H9 (cell line): ENCODE measurements around the gene TEX264. TPM values are rescaled to one million over a fixed set of nuclear protein-coding genes. Genes with fewer than 3 reads are reported as not detected.
A peak's percentile ranks its signal among the peaks of the same experiment; 100 is the strongest.

Experiments
- DNase-seq: peaks from one replicate; pipeline ENCODE4 v3.0.0-alpha.2; 2017
- H2AFZ ChIP-seq: one replicate; pipeline ENCODE4 v1.6.1; 2013; ENCODE audit warnings: mild to moderate bottlenecking, low read length, control low read depth, moderate library complexity
- H2AK5ac ChIP-seq: 2 replicates; pipeline ENCODE4 v1.6.1; 2013; ENCODE audit warnings: low read length, control low read depth, mixed read lengths; ENCODE audit not compliant: insufficient read length
- H2BK120ac ChIP-seq: one replicate; pipeline ENCODE4 v1.6.1; 2013; ENCODE audit warnings: low read depth, mild to moderate bottlenecking, low read length, control low read depth, inconsistent platforms; ENCODE audit not compliant: poor library complexity, severe bottlenecking
- H2BK12ac ChIP-seq: 2 replicates; pipeline ENCODE4 v1.6.1; 2013; ENCODE audit warnings: low read length, control low read depth, mixed read lengths, low read depth; ENCODE audit not compliant: insufficient read length
- H2BK15ac ChIP-seq: 2 replicates; pipeline ENCODE4 v1.6.1; 2013; ENCODE audit warnings: low read depth, low read length, control low read depth
- H2BK20ac ChIP-seq: one replicate; pipeline ENCODE4 v1.6.1; 2013; ENCODE audit warnings: low read depth, mild to moderate bottlenecking, low read length, control low read depth, inconsistent platforms; ENCODE audit not compliant: poor library complexity, severe bottlenecking
- H2BK5ac ChIP-seq: 2 replicates; pipeline ENCODE4 v1.6.1; 2013; ENCODE audit warnings: low read length, control low read depth, mixed read lengths; ENCODE audit not compliant: insufficient read length
- H3K14ac ChIP-seq: 2 replicates; pipeline ENCODE4 v1.6.1; 2013; ENCODE audit warnings: low read length, control low read depth; ENCODE audit not compliant: insufficient read depth
- H3K18ac ChIP-seq: 2 replicates; pipeline ENCODE4 v1.6.1; 2013; ENCODE audit warnings: low read depth, mild to moderate bottlenecking, mixed read lengths, low read length, control low read depth; ENCODE audit not compliant: insufficient read length
- H3K23ac ChIP-seq: 2 replicates; pipeline ENCODE4 v1.6.1; 2013; ENCODE audit warnings: low read length, control low read depth, mixed read lengths, low read depth; ENCODE audit not compliant: insufficient read length
- H3K23me2 ChIP-seq: 2 replicates; pipeline ENCODE4 v1.6.1; 2013; ENCODE audit warnings: low read depth, mild to moderate bottlenecking, mixed read lengths, low read length, control low read depth; ENCODE audit not compliant: insufficient read length, poor library complexity, severe bottlenecking
- H3K27ac ChIP-seq: 2 replicates; pipeline ENCODE4 v1.5.1; 2013; ENCODE audit warnings: low read length, control low read depth, mixed read lengths, low read depth; ENCODE audit not compliant: insufficient read length
- H3K27me3 ChIP-seq: 2 replicates; pipeline ENCODE4 v1.6.1; 2013; ENCODE audit warnings: low read length, control low read depth, inconsistent platforms; ENCODE audit not compliant: insufficient read depth
- H3K4ac ChIP-seq: 2 replicates; pipeline ENCODE4 v1.6.1; 2013; ENCODE audit warnings: low read depth, mild to moderate bottlenecking, control low read depth, inconsistent platforms, low read length, moderate library complexity
- H3K4me1 ChIP-seq: 2 replicates; pipeline ENCODE4 v1.6.1; 2013; ENCODE audit warnings: low read length, control low read depth, inconsistent platforms; ENCODE audit not compliant: insufficient read depth
- H3K4me2 ChIP-seq: 2 replicates; pipeline ENCODE4 v1.6.1; 2013; ENCODE audit warnings: low read length, control low read depth, mixed read lengths; ENCODE audit not compliant: insufficient read length, insufficient read depth
- H3K56ac ChIP-seq: 2 replicates; pipeline ENCODE4 v1.6.1; 2013; ENCODE audit warnings: low read depth, mild to moderate bottlenecking, mixed read lengths, low read length, control low read depth; ENCODE audit not compliant: insufficient read length
- H3K79me1 ChIP-seq: 2 replicates; pipeline ENCODE4 v1.6.1; 2013; ENCODE audit warnings: low read depth, mild to moderate bottlenecking, moderate library complexity, low read length, control low read depth, inconsistent platforms; ENCODE audit not compliant: insufficient read depth, poor library complexity, severe bottlenecking
- H3K79me2 ChIP-seq: 2 replicates; pipeline ENCODE4 v1.6.1; 2013; ENCODE audit warnings: low read length, control low read depth, inconsistent platforms; ENCODE audit not compliant: insufficient read depth
- H3K9ac ChIP-seq: 2 replicates; pipeline ENCODE4 v1.6.1; 2013; ENCODE audit warnings: low read length, control low read depth, mixed read lengths; ENCODE audit not compliant: insufficient read length; ENCODE audit errors: extremely low read depth
- H3K9me3 ChIP-seq: one replicate; pipeline ENCODE4 v1.6.1; 2013; ENCODE audit warnings: low read depth, low read length, inconsistent platforms; ENCODE audit not compliant: control insufficient read depth
- H3T11ph ChIP-seq: one replicate; pipeline ENCODE4 v1.6.1; 2013; ENCODE audit warnings: mild to moderate bottlenecking, low read length, control low read depth, inconsistent platforms
- H4K20me1 ChIP-seq: one replicate; pipeline ENCODE4 v1.6.1; 2013; ENCODE audit not compliant: control insufficient read depth, insufficient read length, insufficient read depth
- H4K5ac ChIP-seq: 2 replicates; pipeline ENCODE4 v1.6.1; 2013; ENCODE audit warnings: low read depth, mild to moderate bottlenecking, mixed read lengths, low read length, control low read depth; ENCODE audit not compliant: insufficient read length
- H4K8ac ChIP-seq: replicated peaks from 2 replicates; pipeline ENCODE4 v1.6.1; 2013; ENCODE audit warnings: low read length, control low read depth, mixed read lengths, low read depth; ENCODE audit not compliant: insufficient read length
- H4K91ac ChIP-seq: 2 replicates; pipeline ENCODE4 v1.6.1; 2013; ENCODE audit warnings: low read depth, mild to moderate bottlenecking, moderate library complexity, mixed read lengths, low read length, control low read depth; ENCODE audit not compliant: insufficient read length
- H3K27ac Mint-ChIP-seq, 3 experiments: 2 replicates in 2 of 3; 3 replicates in 1 of 3; pipeline ENCODE4 v1.8.0; 2020 to 2021; ENCODE audit warnings: mixed read lengths in 3 of 3, mild to moderate bottlenecking in 1 of 3, moderate library complexity in 1 of 3
- H3K27me3 Mint-ChIP-seq: 2 replicates; pipeline ENCODE4 v1.8.0; 2021; ENCODE audit warnings: low read depth, mild to moderate bottlenecking, moderate library complexity, mixed read lengths
- H3K36me3 Mint-ChIP-seq, 3 experiments: 2 replicates in 2 of 3; 3 replicates in 1 of 3; pipeline ENCODE4 v1.8.0; 2020 to 2021; ENCODE audit warnings: low read depth in 3 of 3, mixed read lengths in 3 of 3; ENCODE audit not compliant: insufficient read depth in 1 of 3
- H3K4me1 Mint-ChIP-seq, 2 experiments: 2 replicates each; pipeline ENCODE4 v1.8.0; 2020; ENCODE audit warnings: mixed read lengths in 2 of 2
- H3K4me3 Mint-ChIP-seq, 2 experiments: 2 replicates in 1 of 2; 3 replicates in 1 of 2; pipeline ENCODE4 v1.8.0; 2020 to 2021; ENCODE audit warnings: mild to moderate bottlenecking in 2 of 2, mixed read lengths in 2 of 2, moderate library complexity in 1 of 2
- H3K9me3 Mint-ChIP-seq, 2 experiments: 2 replicates in 1 of 2; 3 replicates in 1 of 2; pipeline ENCODE4 v1.8.0; 2020; ENCODE audit warnings: mild to moderate bottlenecking in 2 of 2, mixed read lengths in 2 of 2, moderate library complexity in 1 of 2
- WGBS: extraction: QIAGEN DNeasy Blood & Tissue Kit; methylation state at CpG from one replicate; pipeline ENCODE4 v1.1.7; 2013; ENCODE audit warnings: missing lambda C conversion rate, low lambda C conversion rate, mixed read lengths; ENCODE audit not compliant: insufficient read length; ENCODE audit errors: extremely low coverage; 5-methylcytosine and 5-hydroxymethylcytosine counted together
- total RNA-seq: library from RNA; stranded (reverse); gene quantifications from 2 replicates; pipeline ENCODE4 v1.2.1, GENCODE V29; 2021
- TF ChIP-seq, protein P1 (sequence below): fragments of 200-600 bp; sonication (generic); conservative IDR thresholded peaks from 3 replicates; pipeline ENCODE4 v1.8.0; 2021; ENCODE audit warnings: antibody characterized with exemption, mild to moderate bottlenecking

TEX264 gene
- total RNA-seq, 1 experiment from 2014 or later: 17.3 TPM

DNA sequence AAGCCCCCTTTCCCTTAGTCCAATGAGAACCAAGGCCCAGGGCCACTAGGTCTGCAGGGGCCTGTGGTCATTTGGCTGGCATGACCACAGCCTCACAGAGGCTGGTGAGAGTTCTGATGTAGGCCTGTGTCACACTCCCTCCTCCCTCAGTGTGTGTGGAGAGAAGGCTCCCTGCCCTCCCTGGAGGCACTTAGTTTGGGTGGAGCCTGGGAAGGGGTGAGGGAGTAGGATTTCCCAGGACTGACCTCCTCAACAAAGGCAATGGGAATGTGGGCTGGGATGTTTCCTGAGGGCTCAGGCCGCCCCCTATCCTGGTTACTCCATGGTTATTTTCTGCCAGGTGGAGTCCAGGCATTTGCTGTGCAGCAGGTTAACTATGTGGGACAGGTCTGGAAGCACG is 7.6 kb downstream of the TEX264 start:
- Histone ChIP-seq H2BK20ac (no peak overlapping the region), H3K4me1 (no peaks in the 10 kb centered on the region; the same call in 1 of the 2 replicates), H3K18ac (no peak overlapping the region), H3K9me3 (no peaks in the 10 kb centered on the region), H3K14ac (no peak overlapping the region), H3K79me1 (no peaks in the 10 kb centered on the region), H2BK5ac (no peak overlapping the region), H3K23me2 (no peaks in the 10 kb centered on the region), H3K27ac (no peak overlapping the region), H2AFZ (no peak overlapping the region), H4K8ac (no peak overlapping the region), H4K91ac (no peak overlapping the region), H4K20me1 (no peaks in the 10 kb centered on the region), H3K27me3 (no peaks in the 10 kb centered on the region), H3K56ac (no peak overlapping the region), H3K23ac (no peak overlapping the region), H2BK15ac (no peak overlapping the region), H3T11ph (no peak overlapping the region), H2AK5ac (no peak overlapping the region), H4K5ac (no peak overlapping the region), H3K4ac (no peak overlapping the region), H3K4me2 (no peak overlapping the region), H2BK120ac (no peak overlapping the region), H3K79me2 (no peaks in the 10 kb centered on the region), H3K9ac (no peak overlapping the region), H2BK12ac (no peak overlapping the region)
- Mint-ChIP-seq H3K9me3 (no peaks in the 10 kb centered on the region), H3K27ac (peak overlapping the region in 1 of 3 experiments; percentile 35; a peak in 1 of 7 replicates), H3K4me1 (peaks cover 12 to 16% of the 10 kb centered on the region in 2 experiments), H3K36me3 (no peaks in the 10 kb centered on the region), H3K4me3 (no peak overlapping the region), H3K27me3 (no peaks in the 10 kb centered on the region; the same call in 1 of the 2 replicates)
- no peak for DNase-seq
- WGBS: no CpG with 5 or more reads among the region's 2 CpGs
- TF ChIP-seq, protein P1, sequence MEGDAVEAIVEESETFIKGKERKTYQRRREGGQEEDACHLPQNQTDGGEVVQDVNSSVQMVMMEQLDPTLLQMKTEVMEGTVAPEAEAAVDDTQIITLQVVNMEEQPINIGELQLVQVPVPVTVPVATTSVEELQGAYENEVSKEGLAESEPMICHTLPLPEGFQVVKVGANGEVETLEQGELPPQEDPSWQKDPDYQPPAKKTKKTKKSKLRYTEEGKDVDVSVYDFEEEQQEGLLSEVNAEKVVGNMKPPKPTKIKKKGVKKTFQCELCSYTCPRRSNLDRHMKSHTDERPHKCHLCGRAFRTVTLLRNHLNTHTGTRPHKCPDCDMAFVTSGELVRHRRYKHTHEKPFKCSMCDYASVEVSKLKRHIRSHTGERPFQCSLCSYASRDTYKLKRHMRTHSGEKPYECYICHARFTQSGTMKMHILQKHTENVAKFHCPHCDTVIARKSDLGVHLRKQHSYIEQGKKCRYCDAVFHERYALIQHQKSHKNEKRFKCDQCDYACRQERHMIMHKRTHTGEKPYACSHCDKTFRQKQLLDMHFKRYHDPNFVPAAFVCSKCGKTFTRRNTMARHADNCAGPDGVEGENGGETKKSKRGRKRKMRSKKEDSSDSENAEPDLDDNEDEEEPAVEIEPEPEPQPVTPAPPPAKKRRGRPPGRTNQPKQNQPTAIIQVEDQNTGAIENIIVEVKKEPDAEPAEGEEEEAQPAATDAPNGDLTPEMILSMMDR: no peak
